ENCODE results near the gene RPL15. TPM values are rescaled to one million over a fixed set of nuclear protein-coding genes. Genes with fewer than 3 reads are reported as not detected.

RPL15 gene
- total and polyA plus RNA-seq, 2 donors (not counting 1 experiment from before 2014, with no cell fraction given) = 2,177 to 5,195 TPM

GRCh38 chr3:23932571-23932970, 15.6 kb downstream of the RPL15 start:
- no CpG with 5 or more reads among the region's 4 CpGs for WGBS (ENCODE audit: insufficient coverage)
- Mint-ChIP-seq H3K27me3 (no peaks in the 10 kb centered on the region), H3K9me3 (ENCODE audit: insufficient read depth) (no peaks in the 10 kb centered on the region), H3K4me1 (peaks cover 1% of the 10 kb centered on the region), H3K27ac (no peak overlapping the region), H3K4me3 (no peak overlapping the region)
- Histone ChIP-seq H3K36me3 (replicated peaks in 1 of 2; ENCODE audit: control extremely low read depth in 1 of 2, control insufficient read depth in 1 of 2, extremely low read depth in 1 of 2, insufficient read depth in 2 of 2, low read length in 1 of 2) (no peaks in the 10 kb centered on the region), H3K27me3 (replicated peaks in 1 of 4; ENCODE audit: control extremely low read depth in 1 of 4, control insufficient read depth in 3 of 4, insufficient read depth in 4 of 4, low read length in 3 of 4) (no peaks in the 10 kb centered on the region), H3K9me3 (ENCODE audit: control extremely low read depth in 1 of 3, control insufficient read depth in 2 of 3, insufficient read depth in 1 of 3, low read length in 2 of 3) (no peaks in the 10 kb centered on the region), H3K4me2 (replicated peaks; ENCODE audit: low read depth, low read length, poor library complexity, severe bottlenecking) (no peak overlapping the region), H3K4me3 (ENCODE audit: control extremely low read depth in 1 of 5, extremely low read depth in 1 of 5, insufficient read depth in 1 of 5, low read depth in 2 of 5, low read length in 4 of 5) (no peak overlapping the region), H4K20me1 (ENCODE audit: control insufficient read depth, insufficient read depth, low read length, poor library complexity, severe bottlenecking) (no peaks in the 10 kb centered on the region), H3K79me2 (ENCODE audit: control insufficient read depth, insufficient read depth, low read length) (no peaks in the 10 kb centered on the region), H3K27ac (ENCODE audit: low read length in 2 of 2) (no peak overlapping the region), H3K9ac (ENCODE audit: low read length) (no peak overlapping the region), H3K4me1 (ENCODE audit: control insufficient read depth in 2 of 2, insufficient read depth in 2 of 2, low read length in 2 of 2) (peaks cover 0 to 3% of the 10 kb centered on the region in 2 donors), H2AFZ (ENCODE audit: insufficient read depth, low read depth, low read length, poor library complexity, severe bottlenecking) (no peak overlapping the region)
- no peak for ATAC-seq (ENCODE audit: low read depth)
- ChIA-PET CTCF (no interaction called here), POLR2A (no interaction called here)
- TF ChIP-seq CTCF (IDR thresholded peaks at IDR 0.05) = no peak
- no peak for TF ChIP-seq EZH2 (IDR thresholded peaks at IDR 0.05; ENCODE audit: borderline replicate concordance, insufficient read depth, low read depth, low read length, poor library complexity, severe bottlenecking)
- intact Hi-C loops (cut with micrococcal nuclease) = no loop called here
- DNase-seq = no peak

- H3K9me3 Mint-ChIP-seq (ENCODE audit: insufficient read depth) = no peaks in the 10 kb centered on the region
- no peak for TF ChIP-seq EZH2 (IDR thresholded peaks at IDR 0.05; ENCODE audit: borderline replicate concordance, insufficient read depth, low read depth, low read length, poor library complexity, severe bottlenecking)
- no peak for TF ChIP-seq CTCF (IDR thresholded peaks at IDR 0.05)
- Histone ChIP-seq H3K4me3 (ENCODE audit: control extremely low read depth in 1 of 5, extremely low read depth in 1 of 5, insufficient read depth in 1 of 5, low read depth in 2 of 5, low read length in 4 of 5) (no peak overlapping the region), H4K20me1 (ENCODE audit: control insufficient read depth, insufficient read depth, low read length, poor library complexity, severe bottlenecking) (no peaks in the 10 kb centered on the region), H3K27ac (ENCODE audit: low read length in 2 of 2) (no peak overlapping the region), H3K9ac (ENCODE audit: low read length) (no peak overlapping the region), H3K4me1 (ENCODE audit: control insufficient read depth in 2 of 2, insufficient read depth in 2 of 2, low read length in 2 of 2) (no peaks in the 10 kb centered on the region), H2AFZ (ENCODE audit: insufficient read depth, low read depth, low read length, poor library complexity, severe bottlenecking) (no peak overlapping the region), H3K79me2 (ENCODE audit: control insufficient read depth, insufficient read depth, low read length) (no peaks in the 10 kb centered on the region), H3K27me3 (replicated peaks in 1 of 4; ENCODE audit: control extremely low read depth in 1 of 4, control insufficient read depth in 3 of 4, insufficient read depth in 4 of 4, low read length in 3 of 4) (no peaks in the 10 kb centered on the region), H3K36me3 (replicated peaks in 1 of 2; ENCODE audit: control extremely low read depth in 1 of 2, control insufficient read depth in 1 of 2, extremely low read depth in 1 of 2, insufficient read depth in 2 of 2, low read length in 1 of 2) (no peaks in the 10 kb centered on the region), H3K4me2 (replicated peaks; ENCODE audit: low read depth, low read length, poor library complexity, severe bottlenecking) (no peak overlapping the region), H3K9me3 (ENCODE audit: control extremely low read depth in 1 of 3, control insufficient read depth in 2 of 3, insufficient read depth in 1 of 3, low read length in 2 of 3) (peaks cover 0 to 5% (median 4%) of the 10 kb centered on the region in 3 donors)
- H3K27ac Mint-ChIP-seq = no peak overlapping the region
- no peak overlapping the region for H3K4me3 Mint-ChIP-seq
- ChIA-PET POLR2A (interaction anchor here (1.0 kb wide), 1 partner anchor 18 kb away, joined by 3 read pairs; the partner anchor contains the start of genes NKIRAS1 and RPL15), CTCF (no interaction called here)
- WGBS (ENCODE audit: insufficient coverage) = 90% methylated on average over 2 of the region's 4 CpGs
- H3K4me1 Mint-ChIP-seq = peaks cover 1% of the 10 kb centered on the region
- no peak for DNase-seq
- no peak for ATAC-seq (ENCODE audit: low read depth)
- intact Hi-C loops (cut with micrococcal nuclease) = no loop called here
- H3K27me3 Mint-ChIP-seq = no peaks in the 10 kb centered on the region
These were observed 17.3 kb downstream of the RPL15 start for GRCh38 chr3:23934253-23934652.
